DND-41 (cell line): Measurements from ENCODE around the gene GRXCR2.

ENCODE experiments used
- CTCF ChIP-seq: IDR thresholded peaks from 2 replicates; pipeline ENCODE4 v1.5.1; 2012; ENCODE audit warnings: borderline replicate concordance, low read length, moderate library complexity, mild to moderate bottlenecking; ENCODE audit not compliant: poor library complexity, severe bottlenecking; ENCODE audit errors: extremely low read depth
- EZH2 ChIP-seq: IDR thresholded peaks from 3 replicates; pipeline ENCODE4 v1.6.1; 2012; ENCODE audit warnings: borderline replicate concordance, low read depth, mild to moderate bottlenecking, moderate library complexity, low read length, inconsistent platforms; ENCODE audit not compliant: severe bottlenecking

GRCh38 chr5:145887217-145887616 lies 14.4 kb upstream of the GRXCR2 start:
- TF ChIP-seq CTCF = no peak
- no peak for TF ChIP-seq EZH2
